Spleen (tissue), 11 donors: ENCODE data around the gene ZNF469. TPM values are rescaled to one million over a fixed set of nuclear protein-coding genes. Genes with fewer than 3 reads are reported as not detected.
"Not testable (repeated sequence)": the region's sequence is repeated elsewhere in the genome, so short reads cannot be mapped to it uniquely, and the experiment has no call there.

ENCODE experiments used
- DNase-seq: peaks from one replicate; pipeline ENCODE4 v3.0.0-alpha.2; 2020
- H3K27ac ChIP-seq, 8 donors: fragments of 200-600 bp; sonication (generic) in 7 of 8; 1 replicate in 4 of 8; 2 replicates in 4 of 8; pipeline versions ENCODE4 v1.5.0 to v1.8.0; 2016 to 2021; ENCODE audit warnings: inconsistent platforms in 4 of 8, mild to moderate bottlenecking in 4 of 8, moderate library complexity in 1 of 8
- H3K27me3 ChIP-seq, 7 donors: fragments of 200-600 bp; sonication (generic) in 6 of 7; replicated peaks in 1 of 7; 1 replicate in 4 of 7; 2 replicates in 3 of 7; pipeline versions ENCODE4 v1.5.0 to v1.8.0; 2016 to 2021; ENCODE audit warnings: inconsistent platforms in 3 of 7, mild to moderate bottlenecking in 1 of 7
- H3K36me3 ChIP-seq, 6 donors: fragments of 200-600 bp; sonication (generic) in 5 of 6; 1 replicate in 4 of 6; 2 replicates in 2 of 6; pipeline versions ENCODE4 v1.5.0 to v1.8.0; 2016 to 2021; ENCODE audit warnings: inconsistent platforms in 2 of 6
- H3K4me1 ChIP-seq, 6 donors: fragments of 200-600 bp; sonication (generic) in 5 of 6; 1 replicate in 3 of 6; 2 replicates in 3 of 6; pipeline versions ENCODE4 v1.5.0 to v1.8.0; 2016 to 2021; ENCODE audit warnings: inconsistent platforms in 3 of 6
- H3K4me3 ChIP-seq, 8 donors: fragments of 200-600 bp; sonication (generic) in 7 of 8; 1 replicate in 4 of 8; 2 replicates in 4 of 8; pipeline versions ENCODE4 v1.5.0 to v1.8.0; 2016 to 2021; ENCODE audit warnings: inconsistent platforms in 4 of 8, mild to moderate bottlenecking in 4 of 8, moderate library complexity in 2 of 8
- H3K9me3 ChIP-seq, 8 donors: fragments of 200-600 bp; sonication (generic) in 7 of 8; 1 replicate in 4 of 8; 2 replicates in 4 of 8; pipeline versions ENCODE4 v1.5.0 to v1.8.0; 2016 to 2021; ENCODE audit warnings: inconsistent platforms in 4 of 8
- POLR2A ChIP-seq, 3 donors: fragments of 450-650 bp; IDR thresholded peaks; one replicate each; pipeline ENCODE4 v1.5.1; 2017; ENCODE audit warnings: antibody characterized with exemption in 3 of 3, mild to moderate bottlenecking in 1 of 3
- POLR2AphosphoS5 ChIP-seq, 3 donors: sonication (generic); formaldehyde crosslinking; IDR thresholded peaks; one replicate each; pipeline ENCODE4 v1.5.1; 2017; ENCODE audit warnings: antibody characterized with exemption in 3 of 3
- WGBS, 5 donors: extraction: QIAGEN DNeasy Blood & Tissue Kit in 3 of 5; methylation state at CpG; one replicate each; pipeline versions ENCODE4 v1.1.5 to v1.1.7; 2013 to 2018; 5-methylcytosine and 5-hydroxymethylcytosine counted together
- intact Hi-C: fragments of 100-400 bp; cut with DNase I; formaldehyde crosslinking; loops from one replicate; pipeline ENCODE4 v1.15.0; 2023; ENCODE audit warnings: low total_unique reads
- polyA plus RNA-seq, 3 donors: library from polyadenylated mRNA; stranded (reverse); fragments of 200-250 nt; gene quantifications; one replicate each; pipeline ENCODE4 v1.2.1, GENCODE V29; 2013
- total RNA-seq, 7 donors: library from RNA; depleted of rRNA in 3 of 7; stranded (reverse); fragments of >200 nt in 3 of 7; fragmentation: NEBNext Ultra II Directional in 4 of 7; extraction: Animal tissue kit (Norgen Biotek cat#: 25700) in 4 of 7; gene quantifications; one replicate each; pipeline versions ENCODE4 v1.1.0 to v1.2.1, GENCODE V29; 2016 to 2021
- TF ChIP-seq, protein P1 (sequence below), 11 experiments: fragments of 200-600 bp in 7 of 11; fragments of 450-650 bp in 4 of 11; sonication (generic) in 4 of 11; IDR thresholded peaks in 8 of 11; conservative IDR thresholded peaks in 3 of 11; 1 replicate in 7 of 11; 2 replicates in 4 of 11; pipeline versions ENCODE4 v1.4.0 to v1.8.0; 2016 to 2021; ENCODE audit warnings: antibody characterized with exemption in 11 of 11, inconsistent platforms in 4 of 11, mild to moderate bottlenecking in 1 of 11
- donor health status: healthy with polysubstance abuse.
- donor health status: DM: no; HTN: no; CAD: no; lungs with moderate emphysema.
- donor health status: DM: no; HTN: no; CAD: no.
- donor health status: Bipolar disorder and iron deficiency.
- donor health status: healthy.
- donor health status: DM: no; HTN: no; CAD: no.
- donor health status: DM: yes; HTN: yes; CAD: no.

ZNF469 gene
- total and polyA plus RNA-seq, 10 donors = 0.27 to 8.0 (median 3.3) TPM

DNA sequence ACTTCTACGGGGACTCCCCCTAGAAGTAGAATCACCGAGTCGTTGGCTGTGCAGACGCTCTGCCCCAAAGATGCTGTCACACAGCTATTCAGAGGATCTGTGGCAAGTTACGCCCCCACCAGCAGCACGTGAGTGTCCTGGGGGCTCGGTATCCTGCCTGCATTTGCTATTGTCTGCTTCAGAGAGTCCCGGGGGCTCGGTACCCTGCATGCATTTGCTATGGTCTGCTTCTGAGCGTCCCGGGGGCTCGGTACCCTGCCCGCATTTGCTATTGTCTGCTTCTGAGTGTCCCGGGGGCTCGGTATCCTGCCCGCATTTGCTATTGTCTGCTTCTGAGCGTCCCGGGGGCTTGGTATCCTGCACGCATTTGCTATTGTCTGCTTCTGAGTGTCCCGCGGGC lies 23.8 kb upstream of the ZNF469 start:
- Histone ChIP-seq H3K27ac (no peak overlapping the region), H3K4me3 (no peak overlapping the region), H3K9me3 (peaks cover 0 to 23% (median 19%) of the 10 kb centered on the region in 8 donors), H3K36me3 (no peaks in the 10 kb centered on the region), H3K4me1 (no peaks in the 10 kb centered on the region), H3K27me3 (peaks cover 0 to 20% (median 0%) of the 10 kb centered on the region in 7 donors)
- intact Hi-C loops = no loop called here
- TF ChIP-seq, protein P1, sequence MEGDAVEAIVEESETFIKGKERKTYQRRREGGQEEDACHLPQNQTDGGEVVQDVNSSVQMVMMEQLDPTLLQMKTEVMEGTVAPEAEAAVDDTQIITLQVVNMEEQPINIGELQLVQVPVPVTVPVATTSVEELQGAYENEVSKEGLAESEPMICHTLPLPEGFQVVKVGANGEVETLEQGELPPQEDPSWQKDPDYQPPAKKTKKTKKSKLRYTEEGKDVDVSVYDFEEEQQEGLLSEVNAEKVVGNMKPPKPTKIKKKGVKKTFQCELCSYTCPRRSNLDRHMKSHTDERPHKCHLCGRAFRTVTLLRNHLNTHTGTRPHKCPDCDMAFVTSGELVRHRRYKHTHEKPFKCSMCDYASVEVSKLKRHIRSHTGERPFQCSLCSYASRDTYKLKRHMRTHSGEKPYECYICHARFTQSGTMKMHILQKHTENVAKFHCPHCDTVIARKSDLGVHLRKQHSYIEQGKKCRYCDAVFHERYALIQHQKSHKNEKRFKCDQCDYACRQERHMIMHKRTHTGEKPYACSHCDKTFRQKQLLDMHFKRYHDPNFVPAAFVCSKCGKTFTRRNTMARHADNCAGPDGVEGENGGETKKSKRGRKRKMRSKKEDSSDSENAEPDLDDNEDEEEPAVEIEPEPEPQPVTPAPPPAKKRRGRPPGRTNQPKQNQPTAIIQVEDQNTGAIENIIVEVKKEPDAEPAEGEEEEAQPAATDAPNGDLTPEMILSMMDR (IDR thresholded peaks at IDR 0.05 in 8 of 11, conservative IDR thresholded peaks at IDR 0.05 in 3 of 11) = no peak
- no peak for TF ChIP-seq POLR2AphosphoS5 (IDR thresholded peaks at IDR 0.05)
- TF ChIP-seq POLR2A (IDR thresholded peaks at IDR 0.05) = no peak
- DNase-seq = peak; percentile 46
- WGBS, 5 donors = 81 to 89% (median 87%) methylated on average over 18 to 21 of the region's 21 CpGs

DNA sequence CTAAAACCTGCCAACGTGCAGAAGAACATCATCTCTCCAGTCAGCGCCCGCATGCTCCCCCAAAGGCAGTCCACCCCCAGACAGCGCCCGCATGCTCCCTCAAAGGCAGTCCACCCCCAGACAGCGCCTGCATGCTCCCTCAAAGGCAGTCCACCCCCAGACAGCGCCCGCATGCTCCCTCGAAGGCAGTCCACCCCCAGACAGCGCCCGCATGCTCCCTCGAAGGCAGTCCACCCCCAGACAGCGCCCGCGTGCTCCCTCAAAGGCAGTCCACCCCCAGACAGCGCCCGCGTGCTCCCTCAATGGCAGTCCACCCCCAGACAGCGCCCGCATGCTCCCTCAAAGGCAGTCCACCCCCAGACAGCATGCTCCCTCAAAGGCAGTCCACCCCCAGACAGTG lies 22.4 kb upstream of the ZNF469 start:
- H3K27ac ChIP-seq, H3K4me3 ChIP-seq, intact Hi-C loops, DNase-seq, H3K36me3 ChIP-seq, H3K4me1 ChIP-seq: not testable (repeated sequence)
- 88 to 94% (median 92%) methylated on average over 19 to 20 of the region's 20 CpGs for WGBS, 5 donors
- Histone ChIP-seq H3K27me3 (peaks cover 0 to 25% (median 0%) of the 10 kb centered on the region in 7 donors), H3K9me3 (peaks cover 0 to 23% (median 19%) of the 10 kb centered on the region in 8 donors)

DNA sequence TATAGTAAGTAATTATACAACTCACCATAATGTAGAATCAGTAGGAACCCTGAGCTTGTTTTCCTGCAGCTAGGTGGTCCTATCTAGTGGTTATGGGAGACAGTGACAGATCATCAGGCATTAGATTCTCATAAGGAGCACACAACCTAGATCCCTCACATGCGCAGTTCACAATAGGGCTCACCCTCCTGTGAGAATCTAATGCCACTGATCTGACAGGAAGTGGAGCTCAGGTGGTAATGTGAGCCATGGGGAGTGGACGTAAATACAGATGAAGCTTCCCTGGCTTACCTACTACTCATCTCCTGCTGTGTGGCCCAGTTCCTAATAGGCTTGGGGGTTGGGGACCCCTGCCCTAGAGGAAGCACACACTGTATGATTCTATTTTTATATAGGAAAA lies 21.8 kb upstream of the ZNF469 start:
- Histone ChIP-seq H3K36me3 (no peaks in the 10 kb centered on the region), H3K9me3 (peaks cover 0 to 23% (median 19%) of the 10 kb centered on the region in 8 donors), H3K27ac (no peak overlapping the region), H3K4me1 (no peaks in the 10 kb centered on the region), H3K4me3 (no peak overlapping the region), H3K27me3 (peaks cover 0 to 25% (median 0%) of the 10 kb centered on the region in 7 donors)
- 77 to 95% (median 94%) methylated on average over 2 of the region's 2 CpGs for WGBS, 5 donors
- TF ChIP-seq POLR2A (IDR thresholded peaks at IDR 0.05) = no peak
- no peak for TF ChIP-seq POLR2AphosphoS5 (IDR thresholded peaks at IDR 0.05)
- TF ChIP-seq, protein P1 (IDR thresholded peaks at IDR 0.05 in 8 of 11, conservative IDR thresholded peaks at IDR 0.05 in 3 of 11) = no peak
- intact Hi-C loops = no loop called here
- no peak for DNase-seq

DNA sequence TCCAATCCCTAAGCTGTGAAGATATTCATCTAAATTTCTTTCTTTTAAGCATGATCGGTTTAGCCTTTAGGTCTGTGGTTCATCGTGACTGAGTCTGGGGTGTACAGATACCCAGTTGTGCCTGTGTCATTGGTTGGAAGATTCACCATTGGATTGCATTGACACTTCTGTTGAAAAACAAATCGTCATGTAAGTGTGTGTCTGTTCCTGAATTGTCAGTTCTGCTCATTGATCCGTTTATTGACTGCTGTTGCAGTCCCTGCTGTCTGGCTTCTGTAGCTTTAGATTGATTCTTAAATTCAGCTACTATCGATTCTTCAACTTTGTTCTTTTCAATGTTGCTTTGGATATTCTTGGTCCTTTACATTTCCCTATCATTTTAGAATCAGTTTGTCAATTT lies 21.0 kb upstream of the ZNF469 start:
- intact Hi-C loops = no loop called here
- no peak for DNase-seq
- TF ChIP-seq POLR2A (IDR thresholded peaks at IDR 0.05) (no peak), POLR2AphosphoS5 (IDR thresholded peaks at IDR 0.05) (no peak)
- TF ChIP-seq, protein P1 (IDR thresholded peaks at IDR 0.05 in 8 of 11, conservative IDR thresholded peaks at IDR 0.05 in 3 of 11) = no peak
- Histone ChIP-seq H3K27ac (no peak overlapping the region), H3K4me3 (no peak overlapping the region), H3K4me1 (no peaks in the 10 kb centered on the region), H3K9me3 (peaks cover 0 to 23% (median 19%) of the 10 kb centered on the region in 8 donors), H3K36me3 (no peaks in the 10 kb centered on the region), H3K27me3 (peaks cover 0 to 25% (median 0%) of the 10 kb centered on the region in 7 donors)
- WGBS, 5 donors = 84 to 88% (median 86%) methylated on average over 5 of the region's 5 CpGs
